HepG2 (cell line): ENCODE data around the gene SYNGR4. TPM values are rescaled to one million over a fixed set of nuclear protein-coding genes. Genes with fewer than 3 reads are reported as not detected.

ENCODE experiments used
- DNMT1 ChIP-seq: sonication (generic); formaldehyde crosslinking; IDR thresholded peaks from 2 replicates; pipeline ENCODE4 v1.5.1; 2020; ENCODE audit warnings: mild to moderate bottlenecking, missing genetic modification reagents
- FOXA1 ChIP-seq, 2 experiments: fragments of 450-650 bp in 1 of 2; sonication (generic) in 1 of 2; formaldehyde crosslinking in 1 of 2; IDR thresholded peaks; 2 replicates each; pipeline versions ENCODE4 v1.4.0 to v1.6.1; 2016 to 2020; ENCODE audit warnings: missing genetic modification reagents in 1 of 2
- FOXJ3 ChIP-seq: sonication (generic); formaldehyde crosslinking; IDR thresholded peaks from 2 replicates; pipeline ENCODE4 v1.4.0; 2020; ENCODE audit warnings: missing genetic modification reagents, mild to moderate bottlenecking, borderline replicate concordance
- IKZF4 ChIP-seq: sonication (generic); formaldehyde crosslinking; IDR thresholded peaks from 2 replicates; pipeline ENCODE4 v1.5.1; 2020; ENCODE audit warnings: borderline replicate concordance, mild to moderate bottlenecking, low read depth, missing genetic modification reagents; ENCODE audit errors: not compliant biosample characterization
- MXI1 ChIP-seq: IDR thresholded peaks from 3 replicates; pipeline ENCODE4 v1.6.1; 2012; ENCODE audit warnings: low read depth, low read length, inconsistent platforms, borderline replicate concordance
- NR2F2 ChIP-seq: IDR thresholded peaks from 2 replicates; pipeline ENCODE4 v1.6.1; 2012; ENCODE audit warnings: low read depth, inconsistent platforms, borderline replicate concordance
- SPEN ChIP-seq: sonication (generic); formaldehyde crosslinking; IDR thresholded peaks from 2 replicates; pipeline ENCODE4 v1.5.1; 2020; ENCODE audit warnings: low read depth, mild to moderate bottlenecking, missing genetic modification reagents
- TBP ChIP-seq: sonication (generic); formaldehyde crosslinking; IDR thresholded peaks from 2 replicates; pipeline ENCODE4 v1.5.0; 2020; ENCODE audit warnings: missing genetic modification reagents
- ZNF562 ChIP-seq: sonication (generic); formaldehyde crosslinking; IDR thresholded peaks from 2 replicates; pipeline ENCODE4 v1.8.0; 2022; ENCODE audit warnings: missing genetic modification reagents, borderline replicate concordance
- ZNF607 ChIP-seq: sonication (generic); formaldehyde crosslinking; IDR thresholded peaks from 2 replicates; pipeline ENCODE4 v1.5.1; 2020; ENCODE audit warnings: missing genetic modification reagents, mild to moderate bottlenecking, borderline replicate concordance
- polyA plus RNA-seq, 8 experiments: library from polyadenylated mRNA; depleted of rRNA in 3 of 8; stranded (reverse) in 7 of 8; unstranded in 1 of 8; fragments of >200 nt; fragmentation: Illumina TruSeq in 4 of 8; extraction: Trizol in 4 of 8; gene quantifications; 2 replicates each; pipeline versions ENCODE4 v1.2.1 to v1.2.3, GENCODE V29; 2011 to 2016; ENCODE audit warnings: low read depth in 4 of 8, missing spikeins in 1 of 8, mixed read lengths in 1 of 8; ENCODE audit not compliant: insufficient read depth in 1 of 8
- total RNA-seq, 5 experiments: library from RNA; depleted of rRNA; stranded (reverse); fragments of >200 nt; fragmentation: Illumina TruSeq; extraction: Trizol; gene quantifications; 2 replicates each; pipeline ENCODE4 v1.2.3, GENCODE V29; 2016; ENCODE audit warnings: low read depth in 1 of 5
- TF ChIP-seq, protein P1 (sequence below): sonication (generic); formaldehyde crosslinking; IDR thresholded peaks from 2 replicates; pipeline ENCODE4 v1.5.1; 2020; ENCODE audit warnings: missing genetic modification reagents, mild to moderate bottlenecking, borderline replicate concordance
- TF ChIP-seq, protein P2 (sequence below): sonication (generic); formaldehyde crosslinking; IDR thresholded peaks from 2 replicates; pipeline ENCODE4 v1.4.0; 2020; ENCODE audit warnings: missing genetic modification reagents
- TF ChIP-seq, protein P3 (sequence below): sonication (generic); formaldehyde crosslinking; IDR thresholded peaks from 2 replicates; pipeline ENCODE4 v1.5.0; 2020; ENCODE audit warnings: missing genetic modification reagents, mild to moderate bottlenecking, borderline replicate concordance
- TF ChIP-seq, protein P4 (sequence below): sonication (generic); formaldehyde crosslinking; IDR thresholded peaks from 2 replicates; pipeline ENCODE4 v1.4.0; 2020; ENCODE audit warnings: missing genetic modification reagents, borderline replicate concordance
- TF ChIP-seq, protein P5 (sequence below): sonication (generic); formaldehyde crosslinking; IDR thresholded peaks from 2 replicates; pipeline ENCODE4 v1.4.0; 2020; ENCODE audit warnings: low read depth, missing genetic modification reagents

SYNGR4 gene
- total and polyA plus RNA-seq, 2 of the 13 experiments (the other 11 are each of a cell fraction or from before 2014, with no cell fraction given), result not detected

DNA sequence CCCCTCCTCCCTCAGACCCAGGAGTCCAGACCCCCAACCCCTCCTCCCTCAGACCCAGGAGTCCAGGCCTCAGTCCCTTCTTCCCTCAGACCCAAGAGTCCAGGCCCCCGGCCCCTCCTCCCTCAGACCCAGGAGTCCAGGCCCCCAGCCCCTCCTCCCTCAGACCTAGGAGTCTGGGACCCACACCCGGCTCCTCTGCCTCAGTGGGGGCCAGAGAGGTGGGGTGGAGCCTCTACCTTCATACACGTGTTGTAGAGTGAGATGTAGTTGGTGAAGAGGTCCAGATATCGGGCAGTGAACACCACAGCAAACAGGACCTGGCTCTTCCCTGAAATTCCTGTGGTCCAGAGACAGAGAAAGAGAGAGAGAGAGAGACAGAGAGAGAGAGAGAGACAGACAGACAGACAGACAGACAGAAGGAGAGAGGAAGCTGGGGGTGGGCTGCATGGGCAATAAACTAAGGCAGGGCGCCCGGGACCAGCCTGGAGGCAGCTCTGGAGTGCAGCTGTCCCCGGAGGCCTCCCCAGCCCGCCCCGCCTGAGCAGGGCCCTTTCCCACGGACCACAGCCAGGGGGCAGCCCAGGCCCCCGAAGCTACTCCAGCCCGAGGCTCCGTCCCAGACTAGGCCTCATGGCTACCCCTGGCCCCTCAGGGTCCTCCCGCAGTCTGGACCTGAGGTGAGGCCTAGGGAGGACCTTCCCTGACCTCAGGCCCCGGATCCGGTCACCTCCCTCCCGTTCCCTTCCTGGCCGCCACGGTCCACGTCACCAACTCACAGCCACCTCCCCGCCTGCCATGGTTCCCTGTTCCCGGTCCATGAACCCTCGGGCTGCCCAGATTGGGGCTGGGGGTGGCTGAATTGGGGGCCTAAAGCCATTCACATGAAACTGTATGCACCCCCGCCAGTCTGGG is 26.3 kb downstream of the SYNGR4 start (continued):
- TF ChIP-seq FOXA1 (IDR thresholded peaks at IDR 0.05), result no peak
- 0 out of 2 replicates have a peak, but pooled peaks have one; percentile 6 for TF ChIP-seq FOXA1 (CRISPR knock-in tag; IDR thresholded peaks at IDR 0.05)
- no peak for TF ChIP-seq ZNF562 (CRISPR knock-in tag)
- TF ChIP-seq, protein P1, sequence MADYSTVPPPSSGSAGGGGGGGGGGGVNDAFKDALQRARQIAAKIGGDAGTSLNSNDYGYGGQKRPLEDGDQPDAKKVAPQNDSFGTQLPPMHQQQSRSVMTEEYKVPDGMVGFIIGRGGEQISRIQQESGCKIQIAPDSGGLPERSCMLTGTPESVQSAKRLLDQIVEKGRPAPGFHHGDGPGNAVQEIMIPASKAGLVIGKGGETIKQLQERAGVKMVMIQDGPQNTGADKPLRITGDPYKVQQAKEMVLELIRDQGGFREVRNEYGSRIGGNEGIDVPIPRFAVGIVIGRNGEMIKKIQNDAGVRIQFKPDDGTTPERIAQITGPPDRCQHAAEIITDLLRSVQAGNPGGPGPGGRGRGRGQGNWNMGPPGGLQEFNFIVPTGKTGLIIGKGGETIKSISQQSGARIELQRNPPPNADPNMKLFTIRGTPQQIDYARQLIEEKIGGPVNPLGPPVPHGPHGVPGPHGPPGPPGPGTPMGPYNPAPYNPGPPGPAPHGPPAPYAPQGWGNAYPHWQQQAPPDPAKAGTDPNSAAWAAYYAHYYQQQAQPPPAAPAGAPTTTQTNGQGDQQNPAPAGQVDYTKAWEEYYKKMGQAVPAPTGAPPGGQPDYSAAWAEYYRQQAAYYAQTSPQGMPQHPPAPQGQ, result no peak
- TF ChIP-seq, protein P2, sequence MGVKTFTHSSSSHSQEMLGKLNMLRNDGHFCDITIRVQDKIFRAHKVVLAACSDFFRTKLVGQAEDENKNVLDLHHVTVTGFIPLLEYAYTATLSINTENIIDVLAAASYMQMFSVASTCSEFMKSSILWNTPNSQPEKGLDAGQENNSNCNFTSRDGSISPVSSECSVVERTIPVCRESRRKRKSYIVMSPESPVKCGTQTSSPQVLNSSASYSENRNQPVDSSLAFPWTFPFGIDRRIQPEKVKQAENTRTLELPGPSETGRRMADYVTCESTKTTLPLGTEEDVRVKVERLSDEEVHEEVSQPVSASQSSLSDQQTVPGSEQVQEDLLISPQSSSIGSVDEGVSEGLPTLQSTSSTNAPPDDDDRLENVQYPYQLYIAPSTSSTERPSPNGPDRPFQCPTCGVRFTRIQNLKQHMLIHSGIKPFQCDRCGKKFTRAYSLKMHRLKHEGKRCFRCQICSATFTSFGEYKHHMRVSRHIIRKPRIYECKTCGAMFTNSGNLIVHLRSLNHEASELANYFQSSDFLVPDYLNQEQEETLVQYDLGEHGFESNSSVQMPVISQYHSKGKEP (CRISPR knock-in tag), result peak; percentile 49; the same call in 1 of the 2 replicates
- TF ChIP-seq ZNF607, result peak; percentile 73
- no peak for TF ChIP-seq FOXJ3 (CRISPR knock-in tag)
- peak; percentile 68 for TF ChIP-seq IKZF4
- no peak for TF ChIP-seq NR2F2
- no peak for TF ChIP-seq DNMT1 (CRISPR knock-in tag)
- TF ChIP-seq, protein P3, sequence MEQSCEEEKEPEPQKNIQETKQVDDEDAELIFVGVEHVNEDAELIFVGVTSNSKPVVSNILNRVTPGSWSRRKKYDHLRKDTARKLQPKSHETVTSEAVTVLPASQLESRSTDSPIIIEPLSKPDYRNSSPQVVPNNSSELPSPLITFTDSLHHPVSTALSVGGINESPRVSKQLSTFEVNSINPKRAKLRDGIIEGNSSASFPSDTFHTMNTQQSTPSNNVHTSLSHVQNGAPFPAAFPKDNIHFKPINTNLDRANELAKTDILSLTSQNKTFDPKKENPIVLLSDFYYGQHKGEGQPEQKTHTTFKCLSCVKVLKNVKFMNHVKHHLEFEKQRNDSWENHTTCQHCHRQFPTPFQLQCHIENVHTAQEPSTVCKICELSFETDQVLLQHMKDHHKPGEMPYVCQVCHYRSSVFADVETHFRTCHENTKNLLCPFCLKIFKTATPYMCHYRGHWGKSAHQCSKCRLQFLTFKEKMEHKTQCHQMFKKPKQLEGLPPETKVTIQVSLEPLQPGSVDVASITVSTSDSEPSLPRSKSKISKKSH (CRISPR knock-in tag), result peak; percentile 17; the same call in 1 of the 2 replicates
- no peak; the same call in 2 of the 3 replicates for TF ChIP-seq MXI1
- TF ChIP-seq TBP (CRISPR knock-in tag), result no peak
- peak; percentile 87 for TF ChIP-seq SPEN (CRISPR knock-in tag)
- TF ChIP-seq, protein P4, sequence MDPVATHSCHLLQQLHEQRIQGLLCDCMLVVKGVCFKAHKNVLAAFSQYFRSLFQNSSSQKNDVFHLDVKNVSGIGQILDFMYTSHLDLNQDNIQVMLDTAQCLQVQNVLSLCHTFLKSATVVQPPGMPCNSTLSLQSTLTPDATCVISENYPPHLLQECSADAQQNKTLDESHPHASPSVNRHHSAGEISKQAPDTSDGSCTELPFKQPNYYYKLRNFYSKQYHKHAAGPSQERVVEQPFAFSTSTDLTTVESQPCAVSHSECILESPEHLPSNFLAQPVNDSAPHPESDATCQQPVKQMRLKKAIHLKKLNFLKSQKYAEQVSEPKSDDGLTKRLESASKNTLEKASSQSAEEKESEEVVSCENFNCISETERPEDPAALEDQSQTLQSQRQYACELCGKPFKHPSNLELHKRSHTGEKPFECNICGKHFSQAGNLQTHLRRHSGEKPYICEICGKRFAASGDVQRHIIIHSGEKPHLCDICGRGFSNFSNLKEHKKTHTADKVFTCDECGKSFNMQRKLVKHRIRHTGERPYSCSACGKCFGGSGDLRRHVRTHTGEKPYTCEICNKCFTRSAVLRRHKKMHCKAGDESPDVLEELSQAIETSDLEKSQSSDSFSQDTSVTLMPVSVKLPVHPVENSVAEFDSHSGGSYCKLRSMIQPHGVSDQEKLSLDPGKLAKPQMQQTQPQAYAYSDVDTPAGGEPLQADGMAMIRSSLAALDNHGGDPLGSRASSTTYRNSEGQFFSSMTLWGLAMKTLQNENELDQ (CRISPR knock-in tag), result 0 out of 2 replicates have a peak, but pooled peaks have one; percentile 14
- TF ChIP-seq, protein P5, sequence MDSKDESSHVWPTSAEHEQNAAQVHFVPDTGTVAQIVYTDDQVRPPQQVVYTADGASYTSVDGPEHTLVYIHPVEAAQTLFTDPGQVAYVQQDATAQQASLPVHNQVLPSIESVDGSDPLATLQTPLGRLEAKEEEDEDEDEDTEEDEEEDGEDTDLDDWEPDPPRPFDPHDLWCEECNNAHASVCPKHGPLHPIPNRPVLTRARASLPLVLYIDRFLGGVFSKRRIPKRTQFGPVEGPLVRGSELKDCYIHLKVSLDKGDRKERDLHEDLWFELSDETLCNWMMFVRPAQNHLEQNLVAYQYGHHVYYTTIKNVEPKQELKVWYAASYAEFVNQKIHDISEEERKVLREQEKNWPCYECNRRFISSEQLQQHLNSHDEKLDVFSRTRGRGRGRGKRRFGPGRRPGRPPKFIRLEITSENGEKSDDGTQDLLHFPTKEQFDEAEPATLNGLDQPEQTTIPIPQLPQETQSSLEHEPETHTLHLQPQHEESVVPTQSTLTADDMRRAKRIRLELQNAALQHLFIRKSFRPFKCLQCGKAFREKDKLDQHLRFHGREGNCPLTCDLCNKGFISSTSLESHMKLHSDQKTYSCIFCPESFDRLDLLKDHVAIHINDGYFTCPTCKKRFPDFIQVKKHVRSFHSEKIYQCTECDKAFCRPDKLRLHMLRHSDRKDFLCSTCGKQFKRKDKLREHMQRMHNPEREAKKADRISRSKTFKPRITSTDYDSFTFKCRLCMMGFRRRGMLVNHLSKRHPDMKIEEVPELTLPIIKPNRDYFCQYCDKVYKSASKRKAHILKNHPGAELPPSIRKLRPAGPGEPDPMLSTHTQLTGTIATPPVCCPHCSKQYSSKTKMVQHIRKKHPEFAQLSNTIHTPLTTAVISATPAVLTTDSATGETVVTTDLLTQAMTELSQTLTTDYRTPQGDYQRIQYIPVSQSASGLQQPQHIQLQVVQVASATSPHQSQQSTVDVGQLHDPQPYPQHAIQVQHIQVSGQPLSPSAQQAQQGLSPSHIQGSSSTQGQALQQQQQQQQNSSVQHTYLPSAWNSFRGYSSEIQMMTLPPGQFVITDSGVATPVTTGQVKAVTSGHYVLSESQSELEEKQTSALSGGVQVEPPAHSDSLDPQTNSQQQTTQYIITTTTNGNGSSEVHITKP (CRISPR knock-in tag), result no peak
